ENCODE measurements around the gene TCHP. TPM values are rescaled to one million over a fixed set of nuclear protein-coding genes. Genes with fewer than 3 reads are reported as not detected.

TCHP gene
- total and polyA plus RNA-seq, 2 of the 13 experiments (the other 11 are each of a cell fraction or from before 2014, with no cell fraction given) = 6.7 to 12.2 TPM

GRCh38 chr12:109949089-109949488 lies 49.0 kb downstream of the TCHP start (continued):
- TF ChIP-seq ZKSCAN8 (CRISPR knock-in tag; IDR thresholded peaks at IDR 0.05; ENCODE audit: borderline replicate concordance) = peak; percentile 90; the same call in 1 of the 2 replicates
- TF ChIP-seq KAT2B (IDR thresholded peaks at IDR 0.05; ENCODE audit: borderline replicate concordance, low read depth, low read length) = no peak
- TF ChIP-seq HOXA9 (CRISPR knock-in tag; IDR thresholded peaks at IDR 0.05; ENCODE audit: borderline replicate concordance) = no peak
- TF ChIP-seq NBN (conservative IDR thresholded peaks at IDR 0.05) = no peak
- TF ChIP-seq ZNF33A (CRISPR knock-in tag; IDR thresholded peaks at IDR 0.05; ENCODE audit: borderline replicate concordance) = no peak
- TF ChIP-seq ZNF83 (CRISPR knock-in tag; IDR thresholded peaks at IDR 0.05; ENCODE audit: borderline replicate concordance) = no peak
- no peak for TF ChIP-seq ZNF333 (CRISPR knock-in tag; IDR thresholded peaks at IDR 0.05; ENCODE audit: borderline replicate concordance)
- TF ChIP-seq ZNF687 (CRISPR knock-in tag; IDR thresholded peaks at IDR 0.05) = no peak
- TF ChIP-seq BCL6 (CRISPR knock-in tag; IDR thresholded peaks at IDR 0.05) = peak; percentile 98
- no peak for TF ChIP-seq YY1 (IDR thresholded peaks at IDR 0.05; ENCODE audit: insufficient read depth, insufficient replicate concordance, low read depth, low read length)
- no peak; the same call in 1 of the 2 replicates for TF ChIP-seq NFYB (CRISPR knock-in tag; IDR thresholded peaks at IDR 0.05)
- no peak for TF ChIP-seq SAFB2 (CRISPR knock-in tag; IDR thresholded peaks at IDR 0.05; ENCODE audit: borderline replicate concordance, low read depth)
- TF ChIP-seq CENPBD1 (CRISPR knock-in tag; IDR thresholded peaks at IDR 0.05; ENCODE audit: borderline replicate concordance, low read depth) = no peak
- TF ChIP-seq KLF11 (CRISPR knock-in tag; IDR thresholded peaks at IDR 0.05) = no peak
- TF ChIP-seq GPN1 (CRISPR knock-in tag; IDR thresholded peaks at IDR 0.05; ENCODE audit: borderline replicate concordance) = no peak
- no peak for TF ChIP-seq NR3C1 (CRISPR knock-in tag; IDR thresholded peaks at IDR 0.05)
- no peak for TF ChIP-seq KDM1A (CRISPR knock-in tag; IDR thresholded peaks at IDR 0.05)
- TF ChIP-seq HHEX (CRISPR knock-in tag; IDR thresholded peaks at IDR 0.05) = no peak; the same call in 1 of the 2 replicates
- TF ChIP-seq TERF1 (CRISPR knock-in tag; IDR thresholded peaks at IDR 0.05) = no peak
- TF ChIP-seq ZNF44 (CRISPR knock-in tag; IDR thresholded peaks at IDR 0.05) = no peak
- TF ChIP-seq ZNF761 (CRISPR knock-in tag; conservative IDR thresholded peaks at IDR 0.05) = 0 out of 2 replicates have a peak, but pooled peaks have one; percentile 57
- peak; percentile 95 for TF ChIP-seq PPARG (CRISPR knock-in tag; conservative IDR thresholded peaks at IDR 0.05)
- TF ChIP-seq NCOR1 (IDR thresholded peaks at IDR 0.05; ENCODE audit: borderline replicate concordance, low read length) = peak; percentile 90; the same call in 1 of the 2 replicates
- TF ChIP-seq ZKSCAN1 (IDR thresholded peaks at IDR 0.05; ENCODE audit: low read length) = no peak
- peak; percentile 37; the same call in 1 of the 2 replicates for TF ChIP-seq ZMYM3 (CRISPR knock-in tag; IDR thresholded peaks at IDR 0.05)
- TF ChIP-seq ZNF598 (CRISPR knock-in tag; IDR thresholded peaks at IDR 0.05; ENCODE audit: borderline replicate concordance) = no peak
- TF ChIP-seq RARG (CRISPR knock-in tag; IDR thresholded peaks at IDR 0.05; ENCODE audit: low read depth) = no peak
- TF ChIP-seq CHD2 (IDR thresholded peaks at IDR 0.05; ENCODE audit: low read depth, low read length) = no peak

All from HepG2 (cell line).